GM18909 (cell line): ENCODE measurements around the gene RAD21L1.
"Not testable (repeated sequence)": the region's sequence is repeated elsewhere in the genome, so short reads cannot be mapped to it uniquely, and the experiment has no call there.

Experiments used
- ATAC-seq: cut with Tn5 transposase; IDR thresholded peaks from one replicate; pipeline ENCODE4 v1.9.1; 2021; ENCODE audit warnings: mild to moderate bottlenecking; ENCODE audit not compliant: unreplicated experiment, poor library complexity

The RAD21L1 gene

GRCh38 chr20:1224205-1224890 lies 1.5 kb upstream of the RAD21L1 start:
- no peak for ATAC-seq

GRCh38 chr20:1225263-1225782 lies 521 bp upstream of the RAD21L1 start:
- ATAC-seq = no peak

- ATAC-seq = no peak
These were observed 3.7 kb downstream of the RAD21L1 start for GRCh38 chr20:1229541-1229940.

- peak; percentile 44 for ATAC-seq
These were observed 6.7 kb downstream of the RAD21L1 start for GRCh38 chr20:1232286-1233111.

- ATAC-seq = no peak
These were observed 14.7 kb downstream of the RAD21L1 start for GRCh38 chr20:1240549-1240948.

- no peak for ATAC-seq
These were observed 15.6 kb downstream of the RAD21L1 start for GRCh38 chr20:1241456-1241855.

- no peak for ATAC-seq
These were observed 16.3 kb downstream of the RAD21L1 start for GRCh38 chr20:1242099-1242498.

- no peak for ATAC-seq
These were observed 16.7 kb downstream of the RAD21L1 start for GRCh38 chr20:1242530-1242929.

- no peak for ATAC-seq
These were observed 19.7 kb downstream of the RAD21L1 start for GRCh38 chr20:1245578-1245977.

GRCh38 chr20:1247689-1248088 lies 21.8 kb downstream of the RAD21L1 start:
- no peak for ATAC-seq

GRCh38 chr20:1250282-1250681 lies 24.4 kb downstream of the RAD21L1 start:
- not testable (repeated sequence) for ATAC-seq

- no peak for ATAC-seq
These were observed 26.6 kb downstream of the RAD21L1 start for GRCh38 chr20:1252416-1252815.

- ATAC-seq = no peak
These were observed 28.4 kb downstream of the RAD21L1 start for GRCh38 chr20:1254254-1254653.

GRCh38 chr20:1255675-1256074 lies 29.8 kb downstream of the RAD21L1 start:
- no peak for ATAC-seq

- ATAC-seq = no peak
These were observed 38.0 kb downstream of the RAD21L1 start for GRCh38 chr20:1263853-1264252.

GRCh38 chr20:1264727-1265126 lies 38.9 kb downstream of the RAD21L1 start:
- no peak for ATAC-seq

GRCh38 chr20:1265226-1265915 lies 39.5 kb downstream of the RAD21L1 start:
- ATAC-seq = no peak

- no peak for ATAC-seq
These were observed 40.0 kb downstream of the RAD21L1 start for GRCh38 chr20:1265916-1266166.

GRCh38 chr20:1266167-1266973 lies 40.5 kb downstream of the RAD21L1 start, which contains the start of gene SNPH:
Gene SNPH (plus strand): TSS chr20:1266294. CDS start chr20:1296240, 29,946 bp downstream.
- ATAC-seq = peak; percentile 62

- no peak for ATAC-seq
These were observed 41.3 kb downstream of the RAD21L1 start for GRCh38 chr20:1267161-1267560.
